ENCODE data around the gene EGFLAM. TPM values are rescaled to one million over a fixed set of nuclear protein-coding genes. Genes with fewer than 3 reads are reported as not detected.

The EGFLAM gene
- total RNA-seq, 1 experiment from 2014 or later: 1.1 TPM

- no peak for ATAC-seq
- Mint-ChIP-seq H3K9me3 (peaks cover 1% of the 10 kb centered on the region; the same call in 1 of the 2 replicates), H3K4me3 (no peak overlapping the region), H3K36me3 (no peaks in the 10 kb centered on the region), H3K4me1 (no peaks in the 10 kb centered on the region), H3K27me3 (ENCODE audit: low read depth) (no peaks in the 10 kb centered on the region), H3K27ac (no peak overlapping the region)
- ChIA-PET POLR2A (no interaction called here), CTCF (interaction anchor here (1.0 kb wide), 1 partner anchor 18 kb away, joined by 5 read pairs; no protein-coding TSS in a partner anchor)
- TF ChIP-seq E2F5 (CRISPR knock-in tag; IDR thresholded peaks at IDR 0.05) (no peak), ATF3 (CRISPR knock-in tag; conservative IDR thresholded peaks at IDR 0.05) (no peak), ZNF396 (CRISPR knock-in tag; IDR thresholded peaks at IDR 0.05; ENCODE audit: borderline replicate concordance) (no peak), JUN (CRISPR knock-in tag; IDR thresholded peaks at IDR 0.05) (no peak), ZBTB43 (CRISPR knock-in tag; IDR thresholded peaks at IDR 0.05) (no peak), NR2C2 (CRISPR knock-in tag; IDR thresholded peaks at IDR 0.05) (no peak), GRHL2 (CRISPR knock-in tag; IDR thresholded peaks at IDR 0.05; ENCODE audit: insufficient replicate concordance, severe bottlenecking) (no peak), ZNF232 (CRISPR knock-in tag; IDR thresholded peaks at IDR 0.05) (no peak), ZNF416 (CRISPR knock-in tag; IDR thresholded peaks at IDR 0.05) (no peak), NFE2L1 (CRISPR knock-in tag; IDR thresholded peaks at IDR 0.05) (no peak), USF2 (CRISPR knock-in tag; IDR thresholded peaks at IDR 0.05) (no peak)
- TF ChIP-seq, protein P1, sequence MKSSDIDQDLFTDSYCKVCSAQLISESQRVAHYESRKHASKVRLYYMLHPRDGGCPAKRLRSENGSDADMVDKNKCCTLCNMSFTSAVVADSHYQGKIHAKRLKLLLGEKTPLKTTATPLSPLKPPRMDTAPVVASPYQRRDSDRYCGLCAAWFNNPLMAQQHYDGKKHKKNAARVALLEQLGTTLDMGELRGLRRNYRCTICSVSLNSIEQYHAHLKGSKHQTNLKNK (CRISPR knock-in tag; IDR thresholded peaks at IDR 0.05): no peak
- TF ChIP-seq, protein P2, sequence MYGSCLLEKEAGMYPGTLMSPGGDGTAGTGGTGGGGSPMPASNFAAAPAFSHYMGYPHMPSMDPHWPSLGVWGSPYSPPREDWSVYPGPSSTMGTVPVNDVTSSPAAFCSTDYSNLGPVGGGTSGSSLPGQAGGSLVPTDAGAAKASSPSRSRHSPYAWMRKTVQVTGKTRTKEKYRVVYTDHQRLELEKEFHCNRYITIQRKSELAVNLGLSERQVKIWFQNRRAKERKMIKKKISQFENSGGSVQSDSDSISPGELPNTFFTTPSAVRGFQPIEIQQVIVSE (CRISPR knock-in tag; IDR thresholded peaks at IDR 0.05; ENCODE audit: borderline replicate concordance): no peak
- TF ChIP-seq, protein P3, sequence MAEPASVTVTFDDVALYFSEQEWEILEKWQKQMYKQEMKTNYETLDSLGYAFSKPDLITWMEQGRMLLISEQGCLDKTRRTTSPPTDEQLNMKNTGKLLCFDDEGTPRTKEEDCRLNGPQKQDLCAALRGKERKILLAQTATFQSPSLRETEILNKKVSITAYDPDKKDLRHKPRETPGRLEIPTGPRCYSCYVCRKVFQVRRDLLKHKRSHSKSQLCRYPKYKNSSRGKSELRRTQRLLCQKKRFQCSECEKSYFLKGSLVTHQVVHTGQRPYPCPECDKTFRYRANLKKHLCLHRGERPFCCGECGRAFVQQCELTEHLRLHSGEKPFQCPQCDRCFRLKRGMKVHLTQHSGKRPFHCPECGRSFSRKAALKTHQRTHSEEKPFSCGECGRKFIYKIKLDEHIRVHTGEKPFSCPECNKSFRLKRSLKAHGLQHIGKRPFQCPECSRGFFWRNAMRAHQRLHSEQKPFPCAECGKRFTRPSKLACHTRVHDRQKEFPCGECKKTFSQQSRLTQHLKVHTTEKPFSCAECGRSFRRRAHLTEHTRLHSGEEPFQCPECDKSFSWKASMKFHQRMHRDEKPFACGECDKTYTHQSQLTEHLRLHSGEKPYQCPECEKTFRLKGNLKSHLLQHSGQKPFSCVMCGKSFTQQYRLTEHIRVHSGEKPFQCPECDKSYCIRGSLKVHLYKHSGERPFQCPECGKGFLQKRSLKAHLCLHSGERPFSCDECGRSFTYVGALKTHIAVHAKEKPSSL (CRISPR knock-in tag; conservative IDR thresholded peaks at IDR 0.05): no peak
- TF ChIP-seq, protein P4, sequence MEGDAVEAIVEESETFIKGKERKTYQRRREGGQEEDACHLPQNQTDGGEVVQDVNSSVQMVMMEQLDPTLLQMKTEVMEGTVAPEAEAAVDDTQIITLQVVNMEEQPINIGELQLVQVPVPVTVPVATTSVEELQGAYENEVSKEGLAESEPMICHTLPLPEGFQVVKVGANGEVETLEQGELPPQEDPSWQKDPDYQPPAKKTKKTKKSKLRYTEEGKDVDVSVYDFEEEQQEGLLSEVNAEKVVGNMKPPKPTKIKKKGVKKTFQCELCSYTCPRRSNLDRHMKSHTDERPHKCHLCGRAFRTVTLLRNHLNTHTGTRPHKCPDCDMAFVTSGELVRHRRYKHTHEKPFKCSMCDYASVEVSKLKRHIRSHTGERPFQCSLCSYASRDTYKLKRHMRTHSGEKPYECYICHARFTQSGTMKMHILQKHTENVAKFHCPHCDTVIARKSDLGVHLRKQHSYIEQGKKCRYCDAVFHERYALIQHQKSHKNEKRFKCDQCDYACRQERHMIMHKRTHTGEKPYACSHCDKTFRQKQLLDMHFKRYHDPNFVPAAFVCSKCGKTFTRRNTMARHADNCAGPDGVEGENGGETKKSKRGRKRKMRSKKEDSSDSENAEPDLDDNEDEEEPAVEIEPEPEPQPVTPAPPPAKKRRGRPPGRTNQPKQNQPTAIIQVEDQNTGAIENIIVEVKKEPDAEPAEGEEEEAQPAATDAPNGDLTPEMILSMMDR (IDR thresholded peaks at IDR 0.05): no peak
- TF ChIP-seq, protein P5, sequence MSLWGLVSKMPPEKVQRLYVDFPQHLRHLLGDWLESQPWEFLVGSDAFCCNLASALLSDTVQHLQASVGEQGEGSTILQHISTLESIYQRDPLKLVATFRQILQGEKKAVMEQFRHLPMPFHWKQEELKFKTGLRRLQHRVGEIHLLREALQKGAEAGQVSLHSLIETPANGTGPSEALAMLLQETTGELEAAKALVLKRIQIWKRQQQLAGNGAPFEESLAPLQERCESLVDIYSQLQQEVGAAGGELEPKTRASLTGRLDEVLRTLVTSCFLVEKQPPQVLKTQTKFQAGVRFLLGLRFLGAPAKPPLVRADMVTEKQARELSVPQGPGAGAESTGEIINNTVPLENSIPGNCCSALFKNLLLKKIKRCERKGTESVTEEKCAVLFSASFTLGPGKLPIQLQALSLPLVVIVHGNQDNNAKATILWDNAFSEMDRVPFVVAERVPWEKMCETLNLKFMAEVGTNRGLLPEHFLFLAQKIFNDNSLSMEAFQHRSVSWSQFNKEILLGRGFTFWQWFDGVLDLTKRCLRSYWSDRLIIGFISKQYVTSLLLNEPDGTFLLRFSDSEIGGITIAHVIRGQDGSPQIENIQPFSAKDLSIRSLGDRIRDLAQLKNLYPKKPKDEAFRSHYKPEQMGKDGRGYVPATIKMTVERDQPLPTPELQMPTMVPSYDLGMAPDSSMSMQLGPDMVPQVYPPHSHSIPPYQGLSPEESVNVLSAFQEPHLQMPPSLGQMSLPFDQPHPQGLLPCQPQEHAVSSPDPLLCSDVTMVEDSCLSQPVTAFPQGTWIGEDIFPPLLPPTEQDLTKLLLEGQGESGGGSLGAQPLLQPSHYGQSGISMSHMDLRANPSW (CRISPR knock-in tag; conservative IDR thresholded peaks at IDR 0.05; ENCODE audit: low read depth): no peak
- no peak for DNase-seq (ENCODE audit: low spot score)
Observed at GRCh38 chr5:38364825-38365224, 106.5 kb downstream of the EGFLAM start.
